ENCODE results near the gene ADAMTS15.

The ADAMTS15 gene

DNA sequence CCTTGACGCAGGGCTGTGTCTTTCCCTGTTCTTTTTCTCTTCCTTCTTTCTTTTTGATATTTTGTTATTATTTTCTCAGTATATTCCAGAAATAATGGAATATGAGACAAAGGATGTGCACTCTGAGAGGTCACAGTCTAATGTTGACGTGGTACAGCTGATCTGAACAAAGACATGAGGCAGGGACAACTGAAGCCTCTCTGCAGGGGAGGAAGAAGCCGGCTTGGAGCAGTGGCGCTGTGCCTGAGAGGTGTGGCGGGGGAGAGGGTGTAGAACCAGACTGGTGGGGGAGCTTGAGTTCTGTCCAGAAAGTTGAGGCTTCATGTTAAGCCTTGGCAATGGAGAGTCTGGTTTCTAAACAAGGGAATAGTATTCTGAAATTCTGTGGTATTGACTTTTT lies 34.7 kb downstream of the ADAMTS15 start:
- DNase-seq = no peak

- DNase-seq = no peak
Measured at GRCh38 chr11:130485983-130486382, 37.5 kb downstream of the ADAMTS15 start.

GRCh38 chr11:130486391-130486836 lies 38.0 kb downstream of the ADAMTS15 start:
- DNase-seq = no peak

GRCh38 chr11:130486987-130487923 lies 38.8 kb downstream of the ADAMTS15 start:
- DNase-seq = no peak

GRCh38 chr11:130487924-130488815 lies 39.7 kb downstream of the ADAMTS15 start:
- DNase-seq = no peak

GRCh38 chr11:130488848-130489584 lies 40.6 kb downstream of the ADAMTS15 start:
- DNase-seq = no peak

- no peak for DNase-seq
Measured at GRCh38 chr11:130489716-130490115, 41.3 kb downstream of the ADAMTS15 start.

DNA sequence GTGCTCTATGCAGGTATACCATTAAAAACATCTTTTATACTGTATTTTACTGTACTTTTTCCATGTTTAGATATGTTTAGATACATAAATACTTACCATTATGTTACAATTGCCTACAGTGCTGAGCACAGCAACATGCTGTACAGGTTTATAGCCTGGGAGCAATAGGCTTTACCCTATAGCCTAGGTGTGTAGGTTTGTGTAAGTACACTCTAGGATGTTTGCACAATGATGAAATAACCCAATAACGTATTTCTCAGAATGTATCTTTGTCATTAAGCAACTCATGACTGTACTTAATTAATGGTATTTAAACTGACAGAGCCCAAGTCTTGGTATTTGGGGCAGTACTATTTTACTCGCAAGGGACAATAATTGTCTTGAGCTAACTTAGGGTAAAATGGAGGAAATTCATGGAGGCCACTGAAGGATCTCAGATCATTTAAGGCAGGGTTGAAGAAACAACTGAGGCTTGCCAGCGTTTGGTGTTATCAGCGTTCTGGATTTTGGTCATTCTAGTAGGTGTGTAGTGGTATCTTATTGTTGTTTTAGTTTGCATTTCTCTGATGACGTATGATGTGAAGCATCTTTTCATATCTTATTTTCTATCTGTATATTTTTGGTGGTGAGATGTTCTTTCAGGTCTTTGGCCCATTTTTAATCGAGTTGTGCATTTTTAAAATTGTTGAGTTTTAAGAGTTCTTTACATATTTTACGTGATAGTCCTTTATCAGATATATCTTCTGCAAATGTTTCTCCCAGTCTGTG lies 42.4 kb downstream of the ADAMTS15 start:
- DNase-seq = no peak

GRCh38 chr11:130498181-130498580 lies 49.7 kb downstream of the ADAMTS15 start:
- no peak for DNase-seq

DNA sequence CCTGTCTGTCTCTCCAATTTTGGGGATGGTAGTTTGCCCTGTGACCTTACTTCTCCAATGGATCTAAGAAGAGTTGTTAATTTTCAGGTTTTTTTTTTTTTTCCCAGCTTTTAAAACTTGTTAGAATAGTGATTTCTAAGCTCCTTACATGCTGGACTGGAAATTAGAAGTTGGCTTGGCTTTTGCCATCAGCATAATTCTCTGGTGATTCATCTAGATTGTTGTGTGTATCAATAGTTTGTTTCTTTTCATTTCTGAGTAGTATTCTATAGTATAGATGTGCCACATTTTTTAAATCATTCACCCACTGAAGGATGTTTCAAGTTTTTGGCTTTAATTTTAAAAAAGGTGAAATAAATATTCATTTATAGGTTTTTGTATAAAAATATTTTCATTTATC lies 51.4 kb downstream of the ADAMTS15 start:
- no peak for DNase-seq

DNA sequence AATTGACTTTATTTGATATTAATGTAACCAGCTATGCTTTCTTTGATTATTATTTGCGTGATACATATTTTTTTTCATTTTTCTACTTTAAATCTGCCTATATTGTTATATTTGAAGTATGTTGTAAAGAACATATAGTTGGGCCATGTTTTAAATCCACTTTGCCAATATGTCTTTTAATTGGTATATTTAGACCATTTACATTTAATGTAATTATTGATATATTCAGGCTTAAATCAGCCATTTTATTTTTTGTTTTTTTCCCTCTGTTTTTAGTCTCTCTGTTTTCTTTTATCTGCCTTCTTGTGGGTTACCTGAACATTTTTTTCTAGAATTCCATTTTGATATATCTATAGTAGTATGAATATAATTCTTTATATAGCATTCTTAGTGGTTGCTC lies 55.9 kb downstream of the ADAMTS15 start:
- DNase-seq = no peak

- DNase-seq = no peak
Measured at GRCh38 chr11:130508913-130509312, 60.5 kb downstream of the ADAMTS15 start.

- DNase-seq = no peak
Measured at GRCh38 chr11:130509942-130510341, 61.5 kb downstream of the ADAMTS15 start.

- DNase-seq = no peak
Measured at GRCh38 chr11:130510407-130511006, 62.1 kb downstream of the ADAMTS15 start.

DNA sequence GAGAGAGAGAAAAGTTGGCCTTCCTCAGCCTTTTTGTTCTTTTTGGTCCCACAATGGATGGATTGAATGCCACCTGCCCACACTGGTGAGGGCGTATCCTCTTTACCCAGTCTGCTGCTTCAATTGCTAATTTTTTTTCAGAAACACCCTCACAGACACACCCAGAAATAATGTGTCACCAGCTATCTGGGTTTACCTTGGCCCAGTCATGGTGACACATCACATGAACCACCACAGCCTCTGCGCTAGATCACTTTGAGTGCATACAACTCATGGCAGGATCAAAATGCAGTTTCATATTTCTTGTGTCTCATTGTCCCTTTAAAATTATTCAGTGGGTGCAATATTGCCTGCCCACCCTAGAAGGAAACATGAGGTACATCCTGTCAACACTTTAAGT lies 63.3 kb downstream of the ADAMTS15 start:
- DNase-seq = no peak

- DNase-seq = no peak
Measured at GRCh38 chr11:130512662-130513061, 64.2 kb downstream of the ADAMTS15 start.

GRCh38 chr11:130513132-130513531 lies 64.7 kb downstream of the ADAMTS15 start:
- DNase-seq = no peak

GRCh38 chr11:130514316-130514715 lies 65.9 kb downstream of the ADAMTS15 start:
- DNase-seq = peak in 1 of 14 donors; percentile 1

GRCh38 chr11:130514851-130515250 lies 66.4 kb downstream of the ADAMTS15 start:
- DNase-seq = no peak

GRCh38 chr11:130515829-130516553 lies 67.5 kb downstream of the ADAMTS15 start:
- DNase-seq = no peak
